BJ (cell line): ENCODE data around the gene WASF3. TPM values are rescaled to one million over a fixed set of nuclear protein-coding genes. Genes with fewer than 3 reads are reported as not detected.

Experiments used
- CTCF ChIA-PET: fragments of 350-600 bp; formaldehyde crosslinking; extraction: SDS; loops from one replicate; lab custom pipeline; 2021; ENCODE audit warnings: antibody characterized with exemption, inconsistent platforms; lab: Yijun Ruan, JAX
- POLR2A ChIA-PET: fragments of 300-600 bp; sonication (Branson Sonifier 250); formaldehyde crosslinking; extraction: SDS; loops from one replicate; lab custom pipeline; 2021; ENCODE audit warnings: antibody characterized with exemption; lab: Charles Lee
- DNase-seq: peaks from one replicate; pipeline ENCODE4 v3.0.0-alpha.2; 2011; ENCODE audit warnings: low read depth
- H3K27me3 ChIP-seq: 2 replicates; pipeline ENCODE4 v1.6.0; 2011; ENCODE audit warnings: low read length; ENCODE audit not compliant: control insufficient read depth, insufficient read depth
- H3K36me3 ChIP-seq: 2 replicates; pipeline ENCODE4 v1.5.1; 2011; ENCODE audit warnings: low read length; ENCODE audit not compliant: control insufficient read depth, insufficient read depth
- H3K4me3 ChIP-seq: 2 replicates; pipeline ENCODE4 v1.5.1; 2011; ENCODE audit warnings: low read depth, mild to moderate bottlenecking, control low read depth, low read length
- CTCF ChIP-seq: IDR thresholded peaks from 2 replicates; pipeline ENCODE4 v1.5.1; 2011; ENCODE audit warnings: low read depth, mild to moderate bottlenecking, control low read depth, inconsistent platforms, low read length, moderate library complexity; ENCODE audit not compliant: insufficient read depth
- polyA minus RNA-seq: library from RNA; depleted of rRNA, polyadenylated mRNA; stranded (reverse); fragments of >200 nt; gene quantifications from 2 replicates; pipeline ENCODE4 v1.2.3, GENCODE V29; 2011; rRNA and poly(A)+ RNA removed
- polyA plus RNA-seq: library from polyadenylated mRNA; depleted of rRNA; stranded (reverse); fragments of >200 nt; gene quantifications from 2 replicates; pipeline ENCODE4 v1.2.3, GENCODE V29; 2011; rRNA removed

WASF3 gene, protein sequence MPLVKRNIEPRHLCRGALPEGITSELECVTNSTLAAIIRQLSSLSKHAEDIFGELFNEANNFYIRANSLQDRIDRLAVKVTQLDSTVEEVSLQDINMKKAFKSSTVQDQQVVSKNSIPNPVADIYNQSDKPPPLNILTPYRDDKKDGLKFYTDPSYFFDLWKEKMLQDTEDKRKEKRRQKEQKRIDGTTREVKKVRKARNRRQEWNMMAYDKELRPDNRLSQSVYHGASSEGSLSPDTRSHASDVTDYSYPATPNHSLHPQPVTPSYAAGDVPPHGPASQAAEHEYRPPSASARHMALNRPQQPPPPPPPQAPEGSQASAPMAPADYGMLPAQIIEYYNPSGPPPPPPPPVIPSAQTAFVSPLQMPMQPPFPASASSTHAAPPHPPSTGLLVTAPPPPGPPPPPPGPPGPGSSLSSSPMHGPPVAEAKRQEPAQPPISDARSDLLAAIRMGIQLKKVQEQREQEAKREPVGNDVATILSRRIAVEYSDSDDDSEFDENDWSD
- polyA plus RNA-seq (9.5 and 13.0 TPM in 2 replicates), polyA minus RNA-seq (5.6 and 5.7 TPM in 2 replicates)

GRCh38 chr13:26557393-26558073 is at the start of gene WASF3:
TSS of gene WASF3 (plus strand) at chr13:26557683. CDS start at chr13:26642271, 84,588 bp downstream.
- ChIA-PET POLR2A (no interaction called here), CTCF (interaction anchor here (2.2 kb wide), 1 partner anchor 141 kb away, joined by 10 read pairs; no protein-coding TSS in a partner anchor)
- peaks cover 3% of the 10 kb centered on the region; the same call in 1 of the 2 replicates for H3K27me3 ChIP-seq
- DNase-seq, result peak; percentile 41
- no peaks in the 10 kb centered on the region for H3K36me3 ChIP-seq
- TF ChIP-seq CTCF, result no peak
- peak within 1 kb of the TSS; percentile 90 for H3K4me3 ChIP-seq

DNA sequence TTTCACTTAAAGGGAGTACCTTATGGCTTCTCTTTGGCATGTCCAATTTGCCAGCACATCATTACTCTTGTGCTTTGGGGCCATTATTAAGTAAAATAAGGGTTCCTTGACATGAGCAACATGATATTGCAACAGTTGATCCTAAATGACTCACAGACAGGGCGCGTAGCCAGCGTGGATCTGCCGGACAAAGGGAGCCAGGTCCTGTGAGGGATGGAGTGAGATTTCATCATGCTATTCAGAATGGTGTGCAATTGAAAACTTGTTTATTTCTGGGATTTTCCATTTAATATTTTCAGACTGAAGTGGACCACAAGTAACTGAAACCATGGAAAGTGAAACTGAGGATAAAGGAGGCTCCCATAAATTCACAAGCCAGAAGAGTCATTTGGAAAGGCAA is 48.6 kb upstream of the WASF3 start:
- POLR2A ChIA-PET, result no interaction called here
- Histone ChIP-seq H3K36me3 (no peaks in the 10 kb centered on the region), H3K27me3 (no peaks in the 10 kb centered on the region), H3K4me3 (no peak overlapping the region)
- no peak for TF ChIP-seq CTCF
- CTCF ChIA-PET, result no interaction called here
- DNase-seq, result peak; percentile 51

DNA sequence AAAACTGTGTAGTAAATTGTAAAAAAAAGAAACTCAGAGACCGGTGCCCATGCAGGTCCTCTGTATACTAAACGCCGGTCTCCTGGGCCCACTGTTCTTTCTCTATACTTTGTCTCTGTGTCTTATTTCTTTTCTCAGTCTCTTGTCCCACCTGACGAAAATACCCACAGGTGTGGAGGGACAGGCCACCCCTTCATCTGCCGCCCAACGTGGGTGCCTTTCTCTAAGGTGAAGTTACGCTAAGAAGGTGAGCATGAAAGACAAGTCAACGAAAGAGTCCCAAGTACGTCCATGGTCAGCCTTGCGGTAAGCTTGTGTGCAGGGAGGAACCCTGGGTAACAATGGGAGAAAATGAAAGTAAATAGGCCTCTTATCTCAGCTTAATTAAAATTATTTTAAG is 48.0 kb upstream of the WASF3 start:
- H3K4me3 ChIP-seq, result no peak overlapping the region
- DNase-seq, result no peak
- TF ChIP-seq CTCF, result no peak
- ChIA-PET POLR2A (no interaction called here), CTCF (interaction anchor here (1.3 kb wide), 1 partner anchor 11 kb away, joined by 3 read pairs; no protein-coding TSS in a partner anchor)
- no peaks in the 10 kb centered on the region for H3K36me3 ChIP-seq
- no peaks in the 10 kb centered on the region for H3K27me3 ChIP-seq

GRCh38 chr13:26513931-26514330 is 43.6 kb upstream of the WASF3 start:
- Histone ChIP-seq H3K4me3 (no peak overlapping the region), H3K27me3 (peaks cover 5% of the 10 kb centered on the region), H3K36me3 (no peaks in the 10 kb centered on the region)
- no peak for TF ChIP-seq CTCF
- CTCF ChIA-PET, result no interaction called here
- POLR2A ChIA-PET, result no interaction called here
- no peak for DNase-seq

- CTCF ChIA-PET, result interaction anchor here (0.6 to 1.4 kb wide), 2 partner anchors 14 to 19 kb away, joined by 3 read pairs; no protein-coding TSS in a partner anchor
- POLR2A ChIA-PET, result no interaction called here
- H3K4me3 ChIP-seq, result no peak overlapping the region
- peaks cover 6% of the 10 kb centered on the region for H3K27me3 ChIP-seq
- TF ChIP-seq CTCF, result no peak
- DNase-seq, result no peak
- H3K36me3 ChIP-seq, result no peaks in the 10 kb centered on the region
These were observed 41.8 kb upstream of the WASF3 start for GRCh38 chr13:26515721-26516120.
